GM12878 (cell line): ENCODE results near the gene SLCO1A2. TPM values are rescaled to one million over a fixed set of nuclear protein-coding genes. Genes with fewer than 3 reads are reported as not detected.

Source experiments
- BRCA1 ChIP-seq: IDR thresholded peaks from 2 replicates; pipeline ENCODE4 v1.6.1; 2011; ENCODE audit warnings: low read depth, low read length, improper control_type of control experiment
- CBX3 ChIP-seq: fragments of 200-600 bp; sonication (generic); IDR thresholded peaks from 2 replicates; pipeline ENCODE4 v1.6.1; 2016; ENCODE audit warnings: low read depth, borderline replicate concordance
- CEBPB ChIP-seq, 2 experiments: fragments of 150-350 bp in 1 of 2; IDR thresholded peaks; 2 replicates each; pipeline ENCODE4 v1.6.1; 2012 to 2014; ENCODE audit warnings: low read depth in 2 of 2, low read length in 2 of 2, borderline replicate concordance in 1 of 2, inconsistent platforms in 1 of 2
- E2F8 ChIP-seq: fragments of 450-650 bp; IDR thresholded peaks from 2 replicates; pipeline ENCODE4 v1.6.1; 2018; ENCODE audit warnings: mild to moderate bottlenecking, low read depth, moderate library complexity; ENCODE audit not compliant: partially characterized antibody
- EGR1 ChIP-seq, 2 experiments: IDR thresholded peaks; 1 replicate in 1 of 2; 2 replicates in 1 of 2; pipeline ENCODE4 v1.6.1; 2011 to 2012; ENCODE audit warnings: low read depth in 2 of 2, low read length in 2 of 2, borderline replicate concordance in 1 of 2, mild to moderate bottlenecking in 1 of 2, moderate library complexity in 1 of 2
- EZH2 ChIP-seq: IDR thresholded peaks from 2 replicates; pipeline ENCODE4 v1.6.1; 2012; ENCODE audit warnings: low read depth, mild to moderate bottlenecking, control low read depth, inconsistent platforms, low read length, borderline replicate concordance; ENCODE audit not compliant: control insufficient read depth
- FOXM1 ChIP-seq: IDR thresholded peaks from 2 replicates; pipeline ENCODE4 v1.6.1; 2012; ENCODE audit warnings: low read depth, mild to moderate bottlenecking, inconsistent platforms, low read length, moderate library complexity
- KDM1A ChIP-seq: fragments of 200-600 bp; sonication (generic); IDR thresholded peaks from 2 replicates; pipeline ENCODE4 v1.6.1; 2016; ENCODE audit warnings: borderline replicate concordance
- NRF1 ChIP-seq: conservative IDR thresholded peaks from 2 replicates; pipeline ENCODE4 v1.6.1; 2011; ENCODE audit warnings: mild to moderate bottlenecking, low read depth, low read length, improper control_type of control experiment
- SUZ12 ChIP-seq: fragments of 200-600 bp; sonication (generic); IDR thresholded peaks from one replicate; pipeline ENCODE4 v1.6.1; 2018; ENCODE audit warnings: antibody characterized with exemption, mild to moderate bottlenecking; ENCODE audit not compliant: unreplicated experiment
- YBX1 ChIP-seq: fragments of 450-650 bp; IDR thresholded peaks from 2 replicates; pipeline ENCODE4 v1.6.1; 2016; ENCODE audit warnings: antibody characterized with exemption
- YY1 ChIP-seq: IDR thresholded peaks from 2 replicates; pipeline ENCODE4 v1.6.1; 2011; ENCODE audit warnings: low read depth, mild to moderate bottlenecking, low read length
- ZBTB33 ChIP-seq: fragments of 450-650 bp; IDR thresholded peaks from 2 replicates; pipeline ENCODE4 v1.6.1; 2017; ENCODE audit warnings: mild to moderate bottlenecking
- polyA plus RNA-seq, 11 experiments: library from polyadenylated mRNA; depleted of rRNA in 4 of 11; unstranded in 6 of 11; stranded (reverse) in 5 of 11; fragments of >200 nt; fragmentation: Nextera tagmentation in 4 of 11; fragmentation: Illumina TruSeq in 1 of 11; extraction: Ambion mirVana in 4 of 11; extraction: Trizol in 1 of 11; gene quantifications; 1 replicate in 1 of 11; 2 replicates in 10 of 11; pipeline versions ENCODE4 v1.2.1 to v1.2.3, GENCODE V29; 2011 to 2016; ENCODE audit warnings: inconsistent platforms in 2 of 11, missing spikeins in 2 of 11, low read depth in 1 of 11
- total RNA-seq, 4 experiments: library from RNA; depleted of rRNA in 3 of 4; stranded (reverse); fragments of >200 nt in 3 of 4; fragmentation: Illumina TruSeq in 1 of 4; extraction: Trizol in 1 of 4; gene quantifications; 2 replicates each; pipeline versions ENCODE4 v1.2.1 to v1.2.3, GENCODE V29; 2013 to 2021
- TF ChIP-seq, protein P1 (sequence below): fragments of 450-650 bp; IDR thresholded peaks from 2 replicates; pipeline ENCODE4 v1.6.1; 2017; ENCODE audit warnings: antibody characterized with exemption, mild to moderate bottlenecking, moderate library complexity
- TF ChIP-seq, protein P2 (sequence below): IDR thresholded peaks from 2 replicates; pipeline ENCODE4 v1.6.1; 2011; ENCODE audit warnings: mild to moderate bottlenecking, low read depth, low read length, moderate library complexity; ENCODE audit not compliant: insufficient replicate concordance

The SLCO1A2 gene
- total and polyA plus RNA-seq, 10 of the 15 experiments (the other 5 are each of a cell fraction or from before 2014, with no cell fraction given): not detected

- TF ChIP-seq ZBTB33: no peak
- TF ChIP-seq, protein P1, sequence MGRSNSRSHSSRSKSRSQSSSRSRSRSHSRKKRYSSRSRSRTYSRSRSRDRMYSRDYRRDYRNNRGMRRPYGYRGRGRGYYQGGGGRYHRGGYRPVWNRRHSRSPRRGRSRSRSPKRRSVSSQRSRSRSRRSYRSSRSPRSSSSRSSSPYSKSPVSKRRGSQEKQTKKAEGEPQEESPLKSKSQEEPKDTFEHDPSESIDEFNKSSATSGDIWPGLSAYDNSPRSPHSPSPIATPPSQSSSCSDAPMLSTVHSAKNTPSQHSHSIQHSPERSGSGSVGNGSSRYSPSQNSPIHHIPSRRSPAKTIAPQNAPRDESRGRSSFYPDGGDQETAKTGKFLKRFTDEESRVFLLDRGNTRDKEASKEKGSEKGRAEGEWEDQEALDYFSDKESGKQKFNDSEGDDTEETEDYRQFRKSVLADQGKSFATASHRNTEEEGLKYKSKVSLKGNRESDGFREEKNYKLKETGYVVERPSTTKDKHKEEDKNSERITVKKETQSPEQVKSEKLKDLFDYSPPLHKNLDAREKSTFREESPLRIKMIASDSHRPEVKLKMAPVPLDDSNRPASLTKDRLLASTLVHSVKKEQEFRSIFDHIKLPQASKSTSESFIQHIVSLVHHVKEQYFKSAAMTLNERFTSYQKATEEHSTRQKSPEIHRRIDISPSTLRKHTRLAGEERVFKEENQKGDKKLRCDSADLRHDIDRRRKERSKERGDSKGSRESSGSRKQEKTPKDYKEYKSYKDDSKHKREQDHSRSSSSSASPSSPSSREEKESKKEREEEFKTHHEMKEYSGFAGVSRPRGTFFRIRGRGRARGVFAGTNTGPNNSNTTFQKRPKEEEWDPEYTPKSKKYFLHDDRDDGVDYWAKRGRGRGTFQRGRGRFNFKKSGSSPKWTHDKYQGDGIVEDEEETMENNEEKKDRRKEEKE: no peak
- no peak for TF ChIP-seq YY1
- TF ChIP-seq E2F8: no peak
- no peak for TF ChIP-seq EGR1 (IDR thresholded peaks at IDR 0.05; ENCODE audit: borderline replicate concordance in 1 of 2, low read depth in 2 of 2, low read length in 2 of 2)
- TF ChIP-seq, protein P2, sequence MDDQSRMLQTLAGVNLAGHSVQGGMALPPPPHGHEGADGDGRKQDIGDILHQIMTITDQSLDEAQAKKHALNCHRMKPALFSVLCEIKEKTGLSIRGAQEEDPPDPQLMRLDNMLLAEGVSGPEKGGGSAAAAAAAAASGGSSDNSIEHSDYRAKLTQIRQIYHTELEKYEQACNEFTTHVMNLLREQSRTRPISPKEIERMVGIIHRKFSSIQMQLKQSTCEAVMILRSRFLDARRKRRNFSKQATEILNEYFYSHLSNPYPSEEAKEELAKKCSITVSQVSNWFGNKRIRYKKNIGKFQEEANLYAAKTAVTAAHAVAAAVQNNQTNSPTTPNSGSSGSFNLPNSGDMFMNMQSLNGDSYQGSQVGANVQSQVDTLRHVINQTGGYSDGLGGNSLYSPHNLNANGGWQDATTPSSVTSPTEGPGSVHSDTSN: no peak
- TF ChIP-seq CEBPB (IDR thresholded peaks at IDR 0.05; ENCODE audit: borderline replicate concordance in 1 of 2, low read depth in 2 of 2, low read length in 2 of 2): no peak
- TF ChIP-seq CBX3: no peak
- TF ChIP-seq SUZ12: no peak
- no peak for TF ChIP-seq EZH2
- TF ChIP-seq YBX1: no peak
- no peak for TF ChIP-seq FOXM1
- TF ChIP-seq KDM1A: no peak
- TF ChIP-seq NRF1: no peak
- no peak for TF ChIP-seq BRCA1
Measured at GRCh38 chr12:21265932-21266331, 68.8 kb downstream of the SLCO1A2 start (continued).
